Measurements from ENCODE around the gene FBXL16. TPM values are rescaled to one million over a fixed set of nuclear protein-coding genes. Genes with fewer than 3 reads are reported as not detected.
A peak's percentile ranks its signal among the peaks of the same experiment; 100 is the strongest.

Gene FBXL16
- polyA plus RNA-seq, 2 of the 4 experiments (the other 2 are of a cell fraction): 0.53 to 1.2 TPM

DNA sequence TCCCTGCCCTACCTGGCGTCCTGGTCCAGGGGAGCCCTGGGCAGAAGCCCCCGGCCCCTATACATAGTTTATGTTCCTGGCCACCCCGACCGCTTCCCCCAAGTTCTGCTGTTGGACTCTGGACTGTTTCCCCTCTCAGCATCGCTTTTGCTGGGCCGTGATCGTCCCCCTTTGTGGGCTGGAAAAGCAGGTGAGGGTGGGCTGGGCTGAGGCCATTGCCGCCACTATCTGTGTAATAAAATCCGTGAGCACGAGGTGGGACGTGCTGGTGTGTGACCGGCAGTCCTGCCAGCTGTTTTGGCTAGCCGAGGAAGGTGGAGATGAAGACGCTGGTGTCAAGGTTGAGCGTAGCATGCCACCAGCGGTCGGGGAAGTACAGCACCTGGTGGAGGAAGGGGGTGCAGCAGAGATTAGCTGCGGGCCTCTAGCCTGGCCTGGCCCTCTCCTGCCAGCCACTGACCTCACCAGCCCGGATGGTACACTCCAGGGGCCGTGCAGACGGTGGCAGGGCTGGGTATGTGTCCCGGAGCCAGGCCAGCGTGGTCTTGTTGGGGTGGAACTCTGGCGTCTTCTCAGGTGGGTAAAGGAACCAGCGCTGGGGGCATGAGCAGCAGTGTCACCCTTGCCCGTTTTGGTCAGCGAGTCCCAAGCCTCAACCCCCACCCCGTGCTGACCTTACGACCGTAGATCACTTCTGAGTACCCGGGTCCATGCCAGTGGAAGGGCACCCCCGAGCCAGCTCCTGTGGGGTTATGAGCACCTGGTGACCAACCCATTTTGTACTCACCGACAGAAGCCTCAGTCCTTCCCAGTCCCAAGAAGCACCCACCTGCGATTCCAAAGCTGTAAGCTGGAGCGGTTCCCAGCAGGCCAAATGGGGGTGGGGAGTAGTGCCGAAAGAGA is 22.9 kb downstream of the FBXL16 start:
- H3K4me3 ChIP-seq: peak overlapping the region; percentile 76
- POLR2A ChIA-PET: no interaction called here
- CTCF ChIA-PET: interaction anchor here (0.7 to 2.9 kb wide), 5 partner anchors 15 to 112 kb away, joined by 3 to 15 read pairs (median 3); partner anchors contain the start of gene RHOT2
- peak overlapping the region; percentile 93 for H3K4me2 ChIP-seq
- FAIRE-seq: no peak
- no peaks in the 10 kb centered on the region for H3K9me3 ChIP-seq
- peaks cover 38% of the 10 kb centered on the region for H3K4me1 ChIP-seq
- TF ChIP-seq POLR2AphosphoS2 (conservative IDR thresholded peaks at IDR 0.05; ENCODE audit: low read length) (peak; percentile 36; the same call in 1 of the 2 replicates), TP53 (CRISPR knock-in tag; IDR thresholded peaks at IDR 0.05) (no peak), ESRRA (IDR thresholded peaks at IDR 0.05; ENCODE audit: borderline replicate concordance, low read length) (no peak), KDM5A (IDR thresholded peaks at IDR 0.05) (no peak), GATA3 (IDR thresholded peaks at IDR 0.05; ENCODE audit: borderline replicate concordance) (no peak), NFE2L2 (conservative IDR thresholded peaks at IDR 0.05; ENCODE audit: low read length) (no peak)
- TF ChIP-seq, protein P1, sequence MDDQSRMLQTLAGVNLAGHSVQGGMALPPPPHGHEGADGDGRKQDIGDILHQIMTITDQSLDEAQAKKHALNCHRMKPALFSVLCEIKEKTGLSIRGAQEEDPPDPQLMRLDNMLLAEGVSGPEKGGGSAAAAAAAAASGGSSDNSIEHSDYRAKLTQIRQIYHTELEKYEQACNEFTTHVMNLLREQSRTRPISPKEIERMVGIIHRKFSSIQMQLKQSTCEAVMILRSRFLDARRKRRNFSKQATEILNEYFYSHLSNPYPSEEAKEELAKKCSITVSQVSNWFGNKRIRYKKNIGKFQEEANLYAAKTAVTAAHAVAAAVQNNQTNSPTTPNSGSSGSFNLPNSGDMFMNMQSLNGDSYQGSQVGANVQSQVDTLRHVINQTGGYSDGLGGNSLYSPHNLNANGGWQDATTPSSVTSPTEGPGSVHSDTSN (IDR thresholded peaks at IDR 0.05): peak; percentile 20
- TF ChIP-seq, protein P2, sequence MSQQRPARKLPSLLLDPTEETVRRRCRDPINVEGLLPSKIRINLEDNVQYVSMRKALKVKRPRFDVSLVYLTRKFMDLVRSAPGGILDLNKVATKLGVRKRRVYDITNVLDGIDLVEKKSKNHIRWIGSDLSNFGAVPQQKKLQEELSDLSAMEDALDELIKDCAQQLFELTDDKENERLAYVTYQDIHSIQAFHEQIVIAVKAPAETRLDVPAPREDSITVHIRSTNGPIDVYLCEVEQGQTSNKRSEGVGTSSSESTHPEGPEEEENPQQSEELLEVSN (IDR thresholded peaks at IDR 0.05; ENCODE audit: borderline replicate concordance, low read depth): no peak
- 88% methylated on average over 36 of the region's 36 CpGs for WGBS (ENCODE audit: missing lambda C conversion rate)
- H3K27ac ChIP-seq: peak overlapping the region in 1 of 2 experiments; percentile 91; a peak in 4 of 6 replicates
- ATAC-seq: no peak
- DNase-seq (ENCODE audit: low read depth in 1 of 2, low spot score in 1 of 2): no peak

DNA sequence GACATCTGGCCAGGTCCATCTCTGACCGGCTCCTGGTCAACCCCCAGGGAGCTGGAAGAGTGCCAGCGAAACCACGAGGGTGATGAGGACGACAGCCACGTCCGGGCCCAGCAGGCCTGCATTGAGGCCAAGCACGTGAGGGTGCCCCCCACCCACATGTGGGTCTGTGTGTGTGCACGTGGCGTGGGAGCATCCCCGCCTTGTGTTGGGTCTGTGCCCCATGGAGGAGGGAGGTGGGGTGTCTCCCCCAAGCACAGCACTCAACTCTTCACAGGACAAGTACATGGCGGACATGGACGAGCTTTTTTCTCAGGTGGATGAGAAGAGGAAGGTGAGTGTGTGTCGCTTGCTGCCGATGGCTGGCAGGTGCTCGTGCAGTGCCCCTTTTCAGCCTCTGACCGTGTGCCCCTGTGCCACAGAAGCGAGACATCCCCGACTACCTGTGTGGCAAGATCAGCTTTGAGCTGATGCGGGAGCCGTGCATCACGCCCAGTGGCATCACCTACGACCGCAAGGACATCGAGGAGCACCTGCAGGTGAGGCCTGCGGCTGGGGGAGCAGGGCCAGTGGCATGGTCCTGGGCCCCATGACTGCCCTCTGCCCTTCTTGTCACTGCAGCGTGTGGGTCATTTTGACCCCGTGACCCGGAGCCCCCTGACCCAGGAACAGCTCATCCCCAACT is 23.7 kb downstream of the FBXL16 start:
- FAIRE-seq: no peak
- H3K4me1 ChIP-seq: peaks cover 38% of the 10 kb centered on the region
- CTCF ChIA-PET: interaction anchor here (1.0 to 2.9 kb wide), 8 partner anchors 14 to 111 kb away, joined by 3 to 15 read pairs (median 5); partner anchors contain the start of gene RHOT2
- TF ChIP-seq RAD21 (conservative IDR thresholded peaks at IDR 0.05 in 1 of 2, IDR thresholded peaks at IDR 0.05 in 1 of 2) (no peak), JUN (IDR thresholded peaks at IDR 0.05) (no peak), ZSCAN20 (CRISPR knock-in tag; IDR thresholded peaks at IDR 0.05) (no peak), GATA3 (IDR thresholded peaks at IDR 0.05; ENCODE audit: borderline replicate concordance) (no peak), POLR2A (IDR thresholded peaks at IDR 0.05; ENCODE audit: low read length) (peak; percentile 41), RNF2 (IDR thresholded peaks at IDR 0.05; ENCODE audit: borderline replicate concordance, low read depth) (no peak), ESRRA (IDR thresholded peaks at IDR 0.05; ENCODE audit: borderline replicate concordance, low read length) (no peak), CEBPB (IDR thresholded peaks at IDR 0.05) (no peak), CBX2 (IDR thresholded peaks at IDR 0.05; ENCODE audit: borderline replicate concordance, low read depth) (no peak), BHLHE40 (IDR thresholded peaks at IDR 0.05; ENCODE audit: low read depth, low read length) (no peak), CHD2 (IDR thresholded peaks at IDR 0.05; ENCODE audit: low read length, partially characterized antibody) (no peak), EP300 (IDR thresholded peaks at IDR 0.05) (no peak), HOXB5 (CRISPR knock-in tag; IDR thresholded peaks at IDR 0.05) (no peak), NR3C1 (IDR thresholded peaks at IDR 0.05) (no peak), KDM5A (IDR thresholded peaks at IDR 0.05) (no peak), HEYL (CRISPR knock-in tag; IDR thresholded peaks at IDR 0.05) (no peak), NPAS2 (CRISPR knock-in tag; IDR thresholded peaks at IDR 0.05; ENCODE audit: borderline replicate concordance) (no peak)
- TF ChIP-seq, protein P3, sequence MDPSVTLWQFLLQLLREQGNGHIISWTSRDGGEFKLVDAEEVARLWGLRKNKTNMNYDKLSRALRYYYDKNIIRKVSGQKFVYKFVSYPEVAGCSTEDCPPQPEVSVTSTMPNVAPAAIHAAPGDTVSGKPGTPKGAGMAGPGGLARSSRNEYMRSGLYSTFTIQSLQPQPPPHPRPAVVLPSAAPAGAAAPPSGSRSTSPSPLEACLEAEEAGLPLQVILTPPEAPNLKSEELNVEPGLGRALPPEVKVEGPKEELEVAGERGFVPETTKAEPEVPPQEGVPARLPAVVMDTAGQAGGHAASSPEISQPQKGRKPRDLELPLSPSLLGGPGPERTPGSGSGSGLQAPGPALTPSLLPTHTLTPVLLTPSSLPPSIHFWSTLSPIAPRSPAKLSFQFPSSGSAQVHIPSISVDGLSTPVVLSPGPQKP (IDR thresholded peaks at IDR 0.05; ENCODE audit: low read depth, low read length): no peak
- TF ChIP-seq, protein P4, sequence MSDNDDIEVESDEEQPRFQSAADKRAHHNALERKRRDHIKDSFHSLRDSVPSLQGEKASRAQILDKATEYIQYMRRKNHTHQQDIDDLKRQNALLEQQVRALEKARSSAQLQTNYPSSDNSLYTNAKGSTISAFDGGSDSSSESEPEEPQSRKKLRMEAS (IDR thresholded peaks at IDR 0.05): peak; percentile 37; the same call in 1 of the 2 replicates
- TF ChIP-seq, protein P1 (IDR thresholded peaks at IDR 0.05): peak; percentile 37; the same call in 1 of the 2 replicates
- TF ChIP-seq, protein P5, sequence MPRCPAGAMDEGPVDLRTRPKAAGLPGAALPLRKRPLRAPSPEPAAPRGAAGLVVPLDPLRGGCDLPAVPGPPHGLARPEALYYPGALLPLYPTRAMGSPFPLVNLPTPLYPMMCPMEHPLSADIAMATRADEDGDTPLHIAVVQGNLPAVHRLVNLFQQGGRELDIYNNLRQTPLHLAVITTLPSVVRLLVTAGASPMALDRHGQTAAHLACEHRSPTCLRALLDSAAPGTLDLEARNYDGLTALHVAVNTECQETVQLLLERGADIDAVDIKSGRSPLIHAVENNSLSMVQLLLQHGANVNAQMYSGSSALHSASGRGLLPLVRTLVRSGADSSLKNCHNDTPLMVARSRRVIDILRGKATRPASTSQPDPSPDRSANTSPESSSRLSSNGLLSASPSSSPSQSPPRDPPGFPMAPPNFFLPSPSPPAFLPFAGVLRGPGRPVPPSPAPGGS (IDR thresholded peaks at IDR 0.05): peak; percentile 51; the same call in 2 of the 3 replicates
- TF ChIP-seq, protein P6, sequence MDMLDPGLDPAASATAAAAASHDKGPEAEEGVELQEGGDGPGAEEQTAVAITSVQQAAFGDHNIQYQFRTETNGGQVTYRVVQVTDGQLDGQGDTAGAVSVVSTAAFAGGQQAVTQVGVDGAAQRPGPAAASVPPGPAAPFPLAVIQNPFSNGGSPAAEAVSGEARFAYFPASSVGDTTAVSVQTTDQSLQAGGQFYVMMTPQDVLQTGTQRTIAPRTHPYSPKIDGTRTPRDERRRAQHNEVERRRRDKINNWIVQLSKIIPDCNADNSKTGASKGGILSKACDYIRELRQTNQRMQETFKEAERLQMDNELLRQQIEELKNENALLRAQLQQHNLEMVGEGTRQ (IDR thresholded peaks at IDR 0.05): no peak
- TF ChIP-seq, protein P2 (IDR thresholded peaks at IDR 0.05; ENCODE audit: borderline replicate concordance, low read depth): no peak

More for the DNA sequence above, 23.7 kb downstream of the FBXL16 start:
- no peak for DNase-seq (ENCODE audit: low read depth in 1 of 2, low spot score in 1 of 2)
- Histone ChIP-seq H3K4me3 (peak overlapping the region; percentile 74; the same call in 2 of the 3 replicates), H3K4me2 (peak overlapping the region; percentile 93), H3K27ac (peak overlapping the region in 1 of 2 experiments; percentile 97; a peak in 1 of 6 replicates), H3K9me3 (no peaks in the 10 kb centered on the region)
- POLR2A ChIA-PET: interaction anchor here (0.6 to 2.0 kb wide), 3 partner anchors 8 to 95 kb away, joined by 5 to 12 read pairs (median 6); partner anchors contain the start of genes ANTKMT and WDR24
- no peak for ATAC-seq
- WGBS (ENCODE audit: missing lambda C conversion rate): 90% methylated on average over 24 of the region's 28 CpGs

Data from A549 (cell line).